Measurements from ENCODE around the gene BET1.
A peak's percentile ranks its signal among the peaks of the same experiment; 100 is the strongest.
"Not testable (repeated sequence)": the region's sequence is repeated elsewhere in the genome, so short reads cannot be mapped to it uniquely, and the experiment has no call there.

BET1 gene

DNA sequence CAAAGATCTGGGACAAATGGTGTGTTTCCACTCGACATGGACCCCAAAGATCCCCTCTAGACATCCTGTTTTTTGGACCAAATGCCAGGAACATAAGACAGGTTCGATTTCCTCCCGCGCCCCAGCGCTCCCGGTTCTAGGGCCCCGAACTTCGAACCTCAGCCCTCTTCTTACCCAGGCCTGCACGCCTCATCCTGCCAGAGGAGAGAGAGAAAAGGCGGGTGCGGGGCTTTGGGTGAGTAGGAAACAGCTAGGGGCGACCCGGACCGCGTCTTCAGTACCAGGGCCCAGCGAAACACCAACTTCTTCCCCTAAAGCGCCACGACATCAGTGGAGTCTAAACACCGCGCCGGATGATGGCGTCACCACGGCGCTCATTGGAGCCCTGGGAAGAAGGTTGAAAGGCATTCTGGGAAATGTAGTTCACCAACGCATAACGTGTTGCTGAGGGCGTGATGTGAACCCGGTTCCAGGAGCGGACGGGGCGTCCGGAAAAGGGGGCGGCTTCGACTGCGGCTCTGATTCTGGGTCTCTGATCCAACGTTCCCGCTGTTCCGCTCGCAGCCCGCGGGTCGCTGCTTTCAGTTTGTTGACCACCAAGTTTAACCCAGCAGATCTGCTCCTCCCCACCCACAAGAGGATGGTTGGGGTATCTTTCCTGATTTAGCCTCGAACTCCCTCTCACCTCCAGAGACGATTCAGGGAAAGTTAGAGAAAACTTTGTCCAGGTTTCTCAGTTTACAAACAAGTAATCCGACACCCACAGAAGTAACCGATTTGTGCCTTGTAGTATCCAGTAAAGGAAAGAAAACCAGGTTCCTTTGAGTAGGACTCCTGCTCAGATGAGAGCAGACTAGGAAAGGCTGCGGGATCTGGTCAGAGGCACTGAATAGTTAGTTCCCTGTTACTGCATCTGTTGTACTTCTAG lies at the start of gene BET1:
TSS of gene BET1 (minus strand) at position 332 of the 928 bp plus-strand sequence. CDS start at position 193, 139 bp downstream.
- peak; percentile 80 for DNase-seq

DNA sequence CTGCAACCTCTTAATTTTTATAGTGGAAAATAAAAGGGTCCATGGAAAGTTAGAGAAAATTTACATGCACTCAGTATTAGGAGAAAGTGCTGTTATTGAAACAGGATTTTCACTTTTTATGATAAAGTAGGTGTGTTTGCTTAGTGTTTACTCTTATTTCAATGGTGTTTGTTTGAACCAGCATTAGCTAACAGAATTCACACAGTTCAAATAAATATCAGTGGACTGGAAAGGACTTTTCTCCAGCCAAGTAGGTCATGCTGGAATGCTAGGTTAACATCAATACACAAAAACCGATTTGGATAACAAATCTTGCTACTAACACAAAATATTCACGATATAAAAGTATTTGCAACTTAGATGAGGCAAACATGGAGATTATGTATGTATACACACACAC lies 49.4 kb upstream of the BET1 start:
- no peak for DNase-seq

GRCh38 chr7:94052398-94053180 lies 48.4 kb upstream of the BET1 start:
- DNase-seq = no peak

GRCh38 chr7:94050046-94050445 lies 45.9 kb upstream of the BET1 start:
- DNase-seq = no peak

- no peak for DNase-seq
Measured at GRCh38 chr7:94049615-94050014, 45.5 kb upstream of the BET1 start.

DNA sequence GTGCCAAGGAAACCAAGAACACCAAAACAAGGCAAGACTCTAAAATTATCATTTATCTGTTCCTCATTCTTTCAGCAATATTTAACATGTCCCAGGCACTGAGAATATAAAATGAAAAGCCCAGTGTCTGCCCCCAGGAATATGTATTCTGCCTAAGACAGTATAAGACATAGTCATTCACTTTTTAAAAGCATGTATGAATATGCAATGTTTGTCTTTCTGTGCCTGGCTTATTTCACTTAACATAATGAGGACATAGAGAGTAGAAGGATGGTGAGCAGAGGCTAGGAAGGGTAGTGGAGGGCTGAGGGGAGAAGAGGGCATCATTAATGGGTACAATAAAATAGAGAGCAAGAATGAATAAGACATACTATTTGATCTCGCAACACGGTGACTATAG lies 44.6 kb upstream of the BET1 start:
- no peak for DNase-seq

DNA sequence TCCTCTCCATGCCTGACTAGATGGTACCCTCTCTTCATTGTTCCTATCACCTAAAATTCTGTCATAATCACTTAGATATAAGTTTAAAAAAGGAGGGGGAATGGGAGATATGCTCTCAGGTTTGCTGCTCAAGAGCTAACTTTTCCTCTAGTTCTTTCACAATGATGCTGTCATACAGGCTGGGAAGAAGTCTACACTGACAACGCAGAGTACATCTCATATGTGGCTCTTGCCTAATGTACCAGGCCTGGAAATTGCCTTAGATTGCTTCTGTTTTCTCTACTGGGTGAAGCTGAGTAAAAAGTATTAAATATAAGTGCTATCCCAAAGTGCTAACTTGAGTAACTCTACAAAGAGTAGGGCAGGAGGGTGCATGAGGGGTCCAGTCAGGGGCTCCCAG lies 43.8 kb upstream of the BET1 start:
- DNase-seq = no peak

DNA sequence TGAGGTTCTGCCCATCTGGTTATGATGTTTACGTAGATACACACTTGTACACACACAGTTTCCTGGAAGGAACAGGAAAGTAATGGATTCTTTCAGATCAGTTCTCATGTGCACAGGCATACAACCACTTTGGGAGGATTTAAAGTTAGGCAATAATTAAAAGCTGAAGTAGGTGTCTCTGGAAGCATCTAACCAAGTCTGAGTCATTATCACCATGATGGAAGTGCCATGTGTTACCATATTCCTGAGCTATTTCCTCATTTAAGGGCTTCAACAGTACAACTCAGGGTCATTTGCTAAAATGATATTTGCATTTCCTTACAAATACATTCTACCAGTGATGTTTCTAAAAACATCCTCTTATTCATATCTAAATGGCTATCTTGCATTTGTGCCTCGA lies 41.4 kb upstream of the BET1 start:
- no peak for DNase-seq

- DNase-seq = no peak
Measured at GRCh38 chr7:94044806-94045205, 40.7 kb upstream of the BET1 start.

DNA sequence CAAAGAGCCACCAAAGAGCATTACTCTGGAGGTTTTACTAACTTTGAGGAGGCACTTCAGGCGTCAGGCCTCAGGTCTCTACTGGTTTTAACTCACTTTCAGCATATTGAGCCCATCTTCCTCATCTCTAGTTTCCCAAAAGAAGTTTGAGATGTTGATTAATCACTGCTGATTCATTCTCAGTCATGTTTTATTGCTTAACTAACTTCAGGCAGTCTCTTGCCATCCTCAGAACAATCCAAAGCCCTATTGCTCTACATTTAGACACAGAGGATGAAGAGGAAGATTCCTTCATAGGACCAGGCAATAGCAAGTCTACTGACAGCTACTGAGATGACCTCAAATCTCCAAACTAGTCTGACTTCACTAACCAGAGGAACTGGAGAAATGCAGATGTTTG lies 39.1 kb upstream of the BET1 start:
- DNase-seq = no peak

GRCh38 chr7:94042381-94042780 lies 38.2 kb upstream of the BET1 start:
- no peak for DNase-seq

GRCh38 chr7:94041529-94041928 lies 37.4 kb upstream of the BET1 start:
- DNase-seq = no peak

- DNase-seq = no peak
Measured at GRCh38 chr7:94040254-94040653, 36.1 kb upstream of the BET1 start.

DNA sequence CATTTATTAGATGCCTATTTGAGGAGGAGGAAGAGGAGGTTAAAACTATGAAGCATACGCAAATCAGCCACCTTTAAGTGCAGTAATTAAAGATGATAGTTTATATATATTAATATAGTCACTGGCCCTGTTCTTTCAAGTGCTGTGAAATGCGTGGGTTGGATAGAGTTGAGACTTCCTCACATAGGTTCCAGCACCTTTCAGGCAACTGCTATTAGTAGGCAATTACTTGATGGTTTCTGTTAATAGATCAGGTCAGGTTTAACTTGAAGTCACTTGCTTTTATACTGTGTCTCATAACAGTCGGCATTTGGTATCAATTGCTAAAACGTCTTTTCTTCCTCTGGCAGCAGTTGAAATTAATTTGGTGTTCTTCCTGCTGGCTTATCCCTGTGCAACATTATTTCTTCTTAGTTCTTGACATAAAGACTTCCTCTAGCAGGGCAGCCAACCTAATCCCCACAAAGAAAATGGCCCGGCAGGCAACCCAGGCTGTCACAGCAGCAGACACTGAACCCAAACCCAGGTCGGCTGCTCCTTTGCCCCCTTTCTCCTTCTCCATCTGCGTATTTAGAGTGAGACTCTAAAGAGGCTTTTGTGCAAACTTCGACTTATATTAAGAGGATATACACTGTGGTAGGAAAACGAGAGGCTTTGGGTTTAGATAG lies 35.3 kb upstream of the BET1 start:
- DNase-seq = no peak

DNA sequence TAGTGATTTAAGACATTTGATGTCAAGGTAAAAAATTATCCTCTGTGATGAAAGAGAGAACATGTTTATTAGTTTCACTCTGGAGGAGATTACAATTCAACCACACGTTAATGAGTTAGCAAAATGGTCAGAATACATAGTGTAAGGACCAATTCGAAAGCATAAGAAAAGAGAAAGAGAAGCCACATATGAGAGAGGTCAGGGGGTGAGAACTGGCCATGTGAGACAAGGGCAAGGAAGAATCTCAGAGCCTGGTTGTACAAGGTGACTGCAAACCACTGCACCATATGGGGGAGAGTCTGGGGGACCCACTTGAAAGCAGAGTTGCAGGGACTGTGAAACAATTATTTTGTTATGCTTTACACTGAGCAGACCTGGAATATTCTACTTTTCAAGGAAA lies 27.7 kb upstream of the BET1 start:
- no peak for DNase-seq

DNA sequence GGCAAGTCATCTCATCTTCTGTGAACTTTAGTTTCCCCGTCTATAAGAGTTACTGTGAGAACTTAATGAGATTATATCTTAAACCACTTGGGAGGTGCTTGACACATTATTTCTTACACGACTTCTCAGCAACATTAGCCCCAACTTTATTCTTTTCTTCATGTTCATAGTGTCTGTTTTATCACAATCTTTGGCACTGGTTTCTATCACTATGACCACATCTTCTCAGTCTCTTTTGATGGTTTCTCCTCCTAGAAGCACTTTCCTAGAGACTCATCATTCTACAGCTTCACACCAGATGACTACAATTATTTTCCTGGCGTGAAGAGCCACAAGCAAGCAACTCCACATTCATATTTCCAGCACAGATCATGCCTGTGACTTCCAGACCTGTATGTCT lies 26.5 kb upstream of the BET1 start:
- no peak for DNase-seq

- no peak for DNase-seq
Measured at GRCh38 chr7:94029976-94030375, 25.8 kb upstream of the BET1 start.

GRCh38 chr7:94028768-94029167 lies 24.6 kb upstream of the BET1 start:
- no peak for DNase-seq

DNA sequence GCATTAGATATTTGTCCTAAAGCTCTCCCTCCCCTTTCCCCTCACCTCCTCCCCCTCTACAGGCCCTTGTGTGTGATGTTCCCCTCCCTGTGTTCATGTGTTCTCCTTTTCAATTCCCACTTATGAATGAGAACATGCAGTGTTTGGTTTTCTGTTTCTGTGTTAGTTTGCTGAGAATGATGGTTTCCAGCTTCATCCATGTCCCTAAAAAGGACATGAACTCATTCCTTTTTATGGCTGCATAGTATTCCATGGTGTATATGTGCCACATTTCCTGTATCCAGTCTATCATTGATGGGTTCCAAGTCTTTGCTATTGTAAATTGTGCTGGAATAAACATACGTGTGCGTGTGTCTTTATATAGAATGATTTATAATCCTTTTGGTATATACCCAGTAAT lies 22.5 kb upstream of the BET1 start:
- DNase-seq = not testable (repeated sequence)

DNA sequence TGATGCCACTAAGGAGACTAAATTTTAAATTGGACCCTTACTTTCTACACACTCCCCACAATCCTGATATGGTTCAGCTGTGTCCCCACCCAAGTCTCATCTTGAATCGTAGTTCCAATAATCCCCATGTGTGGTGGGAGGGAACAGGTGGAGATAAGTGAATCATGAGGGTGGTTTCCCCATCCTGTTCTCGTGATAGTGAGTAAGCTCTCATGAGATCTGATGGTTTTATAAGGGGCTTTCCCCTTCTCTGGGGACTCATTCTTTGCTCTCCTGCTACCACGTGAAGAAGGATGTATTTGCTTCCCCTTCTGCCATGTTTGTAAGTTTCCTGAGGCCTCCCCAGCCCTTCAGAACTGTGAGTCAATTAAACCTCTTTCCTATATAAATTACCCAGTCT lies 18.4 kb upstream of the BET1 start:
- DNase-seq = no peak

- DNase-seq = no peak
Measured at GRCh38 chr7:94016786-94017185, 12.6 kb upstream of the BET1 start.

- no peak for DNase-seq
Measured at GRCh38 chr7:94015538-94015937, 11.4 kb upstream of the BET1 start.

- DNase-seq = no peak
Measured at GRCh38 chr7:94012746-94013145, 8.6 kb upstream of the BET1 start.
